Calu3 (cell line): ENCODE results near the gene ZBTB20. TPM values are rescaled to one million over a fixed set of nuclear protein-coding genes. Genes with fewer than 3 reads are reported as not detected.

ENCODE experiments used
- BruUV-seq: library from RNA; stranded (reverse); fragments of 400-500 nt; replicated peaks from 2 replicates; lab custom pipeline; 2021; lab: Mats Ljungman, UMichigan
- CTCF ChIA-PET: fragments of 300-600 bp; sonication (Branson Sonifier 250); formaldehyde crosslinking; loops from one replicate; lab custom pipeline; 2022; ENCODE audit warnings: antibody characterized with exemption; lab: Charles Lee
- DNase-seq: peaks from one replicate; pipeline ENCODE4 v3.0.0; 2022
- H3K27ac Mint-ChIP-seq: one replicate; pipeline ENCODE4 v1.8.0; 2022; ENCODE audit warnings: mixed read lengths; ENCODE audit not compliant: unreplicated experiment
- H3K27me3 Mint-ChIP-seq: one replicate; pipeline ENCODE4 v1.8.0; 2022; ENCODE audit warnings: mixed read lengths; ENCODE audit not compliant: unreplicated experiment
- H3K36me3 Mint-ChIP-seq: one replicate; pipeline ENCODE4 v1.8.0; 2022; ENCODE audit warnings: mild to moderate bottlenecking, moderate library complexity, mixed read lengths; ENCODE audit not compliant: insufficient read depth, unreplicated experiment
- H3K4me1 Mint-ChIP-seq: one replicate; pipeline ENCODE4 v1.8.0; 2022; ENCODE audit warnings: mild to moderate bottlenecking, low read depth, mixed read lengths; ENCODE audit not compliant: unreplicated experiment
- H3K4me3 Mint-ChIP-seq: one replicate; pipeline ENCODE4 v1.8.0; 2022; ENCODE audit warnings: mild to moderate bottlenecking, low read depth, moderate library complexity, mixed read lengths; ENCODE audit not compliant: unreplicated experiment
- H3K9me3 Mint-ChIP-seq: one replicate; pipeline ENCODE4 v1.8.0; 2022; ENCODE audit warnings: low read depth, mixed read lengths; ENCODE audit not compliant: unreplicated experiment
- CTCF ChIP-seq: fragments of 200-600 bp; IDR thresholded peaks from one replicate; pipeline ENCODE4 v1.8.0; 2022; ENCODE audit warnings: antibody characterized with exemption; ENCODE audit not compliant: unreplicated experiment
- intact Hi-C: fragments of 100-400 bp; cut with micrococcal nuclease; formaldehyde crosslinking; loops from one replicate; pipeline ENCODE4 v1.10.0; 2022; ENCODE audit not compliant: unreplicated experiment
- total RNA-seq: library from RNA; stranded (reverse); gene quantifications from 2 replicates; pipeline ENCODE4 v1.2.3, GENCODE V29; 2022

Gene ZBTB20
- total RNA-seq, 1 experiment from 2014 or later = 24.1 TPM

GRCh38 chr3:114623420-114624046 is 523.6 kb downstream of the ZBTB20 start:
- CTCF ChIA-PET = interaction anchor here (0.7 to 1.4 kb wide), 2 partner anchors 25 to 66 kb away, joined by 3 read pairs; no protein-coding TSS in a partner anchor
- peak overlapping the region; percentile 84 for H3K4me3 Mint-ChIP-seq
- H3K36me3 Mint-ChIP-seq = peaks cover 14% of the 10 kb centered on the region
- peak overlapping the region; percentile 99 for H3K27ac Mint-ChIP-seq
- H3K4me1 Mint-ChIP-seq = peaks cover 55% of the 10 kb centered on the region
- no peaks in the 10 kb centered on the region for H3K9me3 Mint-ChIP-seq
- intact Hi-C loops = no loop called here
- DNase-seq = no peak
- no peak for TF ChIP-seq CTCF
- no TSS peak for BruUV-seq
- H3K27me3 Mint-ChIP-seq = no peaks in the 10 kb centered on the region

GRCh38 chr3:114622001-114622400 is 525.1 kb downstream of the ZBTB20 start:
- TF ChIP-seq CTCF = no peak
- CTCF ChIA-PET = no interaction called here
- peaks cover 14% of the 10 kb centered on the region for H3K36me3 Mint-ChIP-seq
- no peaks in the 10 kb centered on the region for H3K27me3 Mint-ChIP-seq
- intact Hi-C loops = no loop called here
- H3K9me3 Mint-ChIP-seq = no peaks in the 10 kb centered on the region
- DNase-seq = no peak
- H3K27ac Mint-ChIP-seq = no peak overlapping the region
- BruUV-seq = no TSS peak
- H3K4me3 Mint-ChIP-seq = no peak overlapping the region
- peaks cover 40% of the 10 kb centered on the region for H3K4me1 Mint-ChIP-seq

- DNase-seq = no peak
- no peaks in the 10 kb centered on the region for H3K9me3 Mint-ChIP-seq
- no peak overlapping the region for H3K4me3 Mint-ChIP-seq
- peaks cover 26% of the 10 kb centered on the region for H3K4me1 Mint-ChIP-seq
- CTCF ChIA-PET = no interaction called here
- no peak overlapping the region for H3K27ac Mint-ChIP-seq
- intact Hi-C loops = no loop called here
- H3K36me3 Mint-ChIP-seq = peaks cover 11% of the 10 kb centered on the region
- no peak for TF ChIP-seq CTCF
- H3K27me3 Mint-ChIP-seq = no peaks in the 10 kb centered on the region
- no TSS peak for BruUV-seq
These were observed 527.3 kb downstream of the ZBTB20 start for GRCh38 chr3:114619771-114620170.

GRCh38 chr3:114615523-114616085 is 531.5 kb downstream of the ZBTB20 start:
- Mint-ChIP-seq H3K27me3 (no peaks in the 10 kb centered on the region), H3K4me3 (no peak overlapping the region), H3K27ac (no peak overlapping the region), H3K36me3 (no peaks in the 10 kb centered on the region), H3K9me3 (peaks cover 3% of the 10 kb centered on the region), H3K4me1 (peaks cover 4% of the 10 kb centered on the region)
- CTCF ChIA-PET = no interaction called here
- no peak for TF ChIP-seq CTCF
- intact Hi-C loops = no loop called here
- BruUV-seq = no TSS peak
- no peak for DNase-seq
